AG09319 (cell line): ENCODE data around the gene BTRC.
"Not testable (repeated sequence)": the region's sequence is repeated elsewhere in the genome, so short reads cannot be mapped to it uniquely, and the experiment has no call there.

Source experiments
- DNase-seq: peaks from one replicate; pipeline ENCODE4 v3.0.0-alpha.2; 2010; ENCODE audit warnings: low read depth; ENCODE audit errors: extremely low read depth
- CTCF ChIP-seq: IDR thresholded peaks from 2 replicates; pipeline ENCODE4 v1.5.1; 2011; ENCODE audit warnings: low read depth, mild to moderate bottlenecking, inconsistent platforms, low read length, moderate library complexity

Gene BTRC

GRCh38 chr10:101330631-101331225, 23.2 kb upstream of the BTRC start:
- no peak for DNase-seq
- TF ChIP-seq CTCF = no peak

- no peak for TF ChIP-seq CTCF
- DNase-seq = no peak
These were observed 22.0 kb upstream of the BTRC start for GRCh38 chr10:101331956-101332355.

GRCh38 chr10:101334259-101334658, 19.7 kb upstream of the BTRC start:
- not testable (repeated sequence) for DNase-seq

- no peak for DNase-seq
- TF ChIP-seq CTCF = no peak
These were observed 17.6 kb upstream of the BTRC start for GRCh38 chr10:101336382-101336781.

GRCh38 chr10:101337836-101338235, 16.1 kb upstream of the BTRC start:
- no peak for DNase-seq
- no peak for TF ChIP-seq CTCF

GRCh38 chr10:101341438-101341837, 12.5 kb upstream of the BTRC start:
- no peak for TF ChIP-seq CTCF
- no peak for DNase-seq

GRCh38 chr10:101346177-101346576, 7.8 kb upstream of the BTRC start:
- DNase-seq = no peak
- TF ChIP-seq CTCF = no peak

- no peak for TF ChIP-seq CTCF
- no peak for DNase-seq
These were observed 2.9 kb upstream of the BTRC start for GRCh38 chr10:101351017-101351416.
